Islet precursor cell (in vitro differentiated cells): ENCODE measurements around the gene BRSK2.
"Not testable (repeated sequence)": the region's sequence is repeated elsewhere in the genome, so short reads cannot be mapped to it uniquely, and the experiment has no call there.

Source experiments
- DNase-seq: peaks from one replicate; pipeline ENCODE4 v3.0.0-alpha.2; 2018

Gene BRSK2

DNA sequence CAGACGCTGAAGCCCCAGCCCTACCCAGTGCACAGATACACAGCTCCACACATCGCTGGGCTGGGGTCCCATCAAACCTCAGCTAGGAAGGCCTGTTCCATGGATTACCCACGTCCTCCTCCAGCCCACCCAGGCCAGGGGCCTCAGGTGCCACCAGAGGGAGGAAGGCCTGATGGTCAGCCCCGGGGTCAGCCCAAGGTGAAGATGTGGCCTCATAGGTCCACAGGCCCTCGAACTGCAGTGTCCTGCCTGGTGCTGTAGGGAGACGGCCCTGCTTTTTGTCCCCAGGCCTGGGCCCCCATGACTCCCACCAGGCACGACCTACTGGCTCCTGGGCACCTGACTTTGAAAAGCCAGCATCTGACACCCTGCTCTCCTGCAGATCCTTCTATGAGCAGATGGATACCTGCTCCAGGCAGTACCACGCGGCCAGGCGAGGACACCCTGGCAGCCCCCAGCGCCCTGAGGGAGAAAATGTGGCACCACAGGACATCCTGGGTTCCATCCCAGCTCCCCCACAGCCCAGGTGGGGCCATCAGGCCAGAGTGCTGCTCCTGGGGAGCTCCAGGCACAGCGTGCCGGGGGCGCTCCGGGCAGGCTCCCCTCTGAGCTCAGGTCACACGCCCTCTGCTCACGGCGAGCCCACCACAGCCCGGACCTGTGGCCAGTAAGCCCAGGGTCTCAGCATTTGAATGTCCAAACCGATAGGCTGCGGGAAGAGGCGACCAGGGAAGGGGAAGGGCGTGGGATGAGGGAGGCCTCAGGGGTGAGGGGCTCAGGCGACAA lies 112.6 kb downstream of the BRSK2 start:
- no peak for DNase-seq

DNA sequence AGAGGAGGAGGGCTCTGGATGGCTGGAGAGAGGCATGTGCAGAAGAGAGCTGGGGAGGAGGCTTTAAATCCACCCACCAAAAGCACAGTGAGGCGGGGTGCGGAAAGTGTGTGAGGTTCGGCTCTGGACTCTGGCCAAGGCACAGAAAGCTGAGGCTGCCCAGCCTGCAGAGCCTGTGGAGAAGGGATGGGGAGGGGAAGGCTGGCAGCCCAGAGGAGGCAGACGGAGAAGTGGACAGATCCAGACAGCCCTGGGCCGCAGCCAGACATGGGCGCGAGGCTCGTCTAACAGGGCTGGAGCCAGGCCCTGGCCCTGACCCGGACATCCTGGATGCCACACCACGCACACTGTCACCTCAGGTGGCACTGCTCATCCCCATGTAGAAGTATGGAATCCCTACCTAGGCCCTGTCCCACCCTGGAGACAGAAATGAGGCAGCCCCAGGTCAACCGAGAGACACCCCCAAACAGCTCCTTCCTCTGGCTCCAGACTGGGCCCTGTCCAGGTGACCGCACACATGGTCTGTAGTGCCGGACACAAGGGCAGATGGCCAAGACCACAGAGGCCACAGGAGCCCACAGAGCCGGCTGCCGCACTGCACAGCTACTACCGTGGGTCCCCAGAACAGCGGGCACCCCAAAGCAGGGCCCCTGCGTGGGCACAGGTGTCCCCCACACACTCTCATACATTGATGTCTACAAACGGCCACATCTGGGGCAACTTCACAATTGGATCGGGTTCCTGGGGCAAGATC lies 113.4 kb downstream of the BRSK2 start:
- DNase-seq: no peak

DNA sequence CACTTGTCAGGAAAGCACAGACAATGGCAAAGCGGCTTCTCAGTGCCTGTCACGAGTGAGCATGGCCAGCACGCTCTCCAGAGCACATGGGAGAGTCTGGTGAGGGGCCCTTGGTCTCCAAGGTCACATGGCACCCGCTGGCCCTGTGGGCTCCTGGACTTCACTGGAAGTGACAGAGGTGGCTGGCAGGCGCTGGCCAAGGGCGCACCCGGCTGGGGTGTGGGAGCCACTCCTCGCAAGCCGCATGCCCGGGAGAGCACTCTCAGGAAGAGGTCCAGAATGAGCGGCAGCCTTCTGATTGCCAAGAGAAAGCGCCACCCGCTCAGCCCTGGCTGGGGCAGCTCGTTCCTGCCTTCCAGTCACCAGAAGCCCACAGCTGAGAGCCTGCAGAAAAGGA lies 114.0 kb downstream of the BRSK2 start:
- no peak for DNase-seq

DNA sequence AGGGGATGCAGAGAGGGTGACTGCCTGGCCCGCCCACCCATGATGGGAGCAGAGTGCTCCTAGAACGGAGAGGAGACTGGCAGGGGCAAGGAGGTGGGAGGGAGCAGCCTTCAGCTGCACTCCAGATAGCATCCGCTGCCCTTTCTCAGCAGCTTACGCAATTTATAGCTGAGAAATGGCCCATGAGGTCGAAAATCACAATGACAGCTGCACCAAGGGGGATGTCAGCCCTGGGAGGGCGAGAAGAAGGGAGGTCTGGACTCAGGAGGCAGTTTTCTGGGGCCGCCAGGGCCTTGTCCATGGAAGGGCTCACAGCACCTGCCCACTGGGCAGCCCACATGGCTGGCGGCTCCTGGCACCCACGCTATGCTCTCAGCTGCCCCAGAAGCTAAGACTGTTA lies 114.4 kb downstream of the BRSK2 start:
- DNase-seq: no peak

DNA sequence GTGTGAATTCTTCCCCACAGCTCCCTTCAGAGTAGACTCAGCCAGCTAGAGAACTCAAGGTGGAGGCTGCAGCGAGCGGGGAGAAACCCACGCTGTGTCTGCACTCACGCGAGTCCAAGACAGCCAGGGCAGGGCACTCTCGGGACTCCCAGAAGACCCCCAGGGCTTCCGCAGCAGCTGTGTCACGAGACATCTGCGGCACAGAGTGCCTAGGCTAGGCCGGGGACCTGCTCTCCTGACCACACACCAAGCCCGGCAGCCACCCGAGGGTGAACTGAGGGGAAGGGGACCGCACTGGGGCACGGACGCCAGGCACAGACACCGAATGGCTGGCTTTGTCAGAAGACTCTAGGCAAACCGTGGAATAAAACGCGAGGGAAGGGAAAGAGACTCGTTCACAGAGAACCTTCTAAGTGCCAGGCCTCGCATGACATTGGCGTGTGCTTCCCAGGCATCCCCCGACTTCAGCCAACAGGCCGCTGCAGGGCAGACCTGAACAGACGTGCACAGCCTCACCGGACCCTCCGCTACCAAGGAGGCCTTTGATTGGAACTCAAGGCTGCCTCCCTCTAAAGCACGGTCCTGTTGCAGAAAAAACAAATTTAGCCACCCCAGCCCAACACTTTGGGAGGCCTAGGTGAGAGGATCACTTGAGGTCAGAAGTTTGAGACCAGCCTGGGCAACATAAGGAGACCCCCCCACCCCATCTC lies 115.0 kb downstream of the BRSK2 start:
- no peak for DNase-seq

DNA sequence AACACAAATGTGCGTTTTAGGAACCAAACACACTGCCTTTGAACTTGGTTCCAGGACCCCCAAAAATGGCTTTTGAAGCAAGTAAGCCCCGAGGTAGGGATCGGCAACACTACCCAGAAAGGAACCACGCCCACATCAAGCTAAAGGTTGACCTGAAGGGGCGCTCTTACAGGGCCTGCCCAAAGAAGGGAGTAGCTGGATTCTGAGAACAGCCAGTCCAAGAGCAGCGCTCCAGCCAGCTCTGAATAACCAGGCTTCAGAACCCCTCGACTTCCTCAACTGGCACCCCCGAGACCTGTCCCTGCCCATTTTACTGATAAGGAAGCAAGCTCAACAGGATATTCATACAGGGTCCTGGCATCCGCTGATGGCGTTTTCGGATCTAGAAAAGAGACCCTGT lies 115.7 kb downstream of the BRSK2 start:
- DNase-seq: no peak

DNA sequence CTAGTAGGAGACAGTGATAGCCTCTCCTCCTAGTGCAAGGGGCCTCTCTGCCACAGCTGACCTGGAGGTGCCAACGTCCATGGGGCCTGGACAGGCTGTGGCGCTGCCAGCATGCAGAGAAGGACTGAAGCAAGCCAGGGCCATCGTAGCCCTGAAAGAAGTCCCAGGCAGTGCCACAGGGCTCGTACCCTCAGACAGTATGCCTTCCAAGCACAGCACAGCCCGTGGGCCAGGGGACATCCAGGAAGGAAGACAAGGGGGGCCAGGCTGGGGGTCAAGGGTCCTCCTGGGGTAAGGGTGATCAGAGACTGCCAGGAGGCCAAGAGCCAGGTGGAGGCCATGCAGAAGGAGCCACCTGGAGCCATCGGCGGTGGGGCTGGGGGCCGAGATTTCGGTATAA lies 117.2 kb downstream of the BRSK2 start:
- DNase-seq: no peak

DNA sequence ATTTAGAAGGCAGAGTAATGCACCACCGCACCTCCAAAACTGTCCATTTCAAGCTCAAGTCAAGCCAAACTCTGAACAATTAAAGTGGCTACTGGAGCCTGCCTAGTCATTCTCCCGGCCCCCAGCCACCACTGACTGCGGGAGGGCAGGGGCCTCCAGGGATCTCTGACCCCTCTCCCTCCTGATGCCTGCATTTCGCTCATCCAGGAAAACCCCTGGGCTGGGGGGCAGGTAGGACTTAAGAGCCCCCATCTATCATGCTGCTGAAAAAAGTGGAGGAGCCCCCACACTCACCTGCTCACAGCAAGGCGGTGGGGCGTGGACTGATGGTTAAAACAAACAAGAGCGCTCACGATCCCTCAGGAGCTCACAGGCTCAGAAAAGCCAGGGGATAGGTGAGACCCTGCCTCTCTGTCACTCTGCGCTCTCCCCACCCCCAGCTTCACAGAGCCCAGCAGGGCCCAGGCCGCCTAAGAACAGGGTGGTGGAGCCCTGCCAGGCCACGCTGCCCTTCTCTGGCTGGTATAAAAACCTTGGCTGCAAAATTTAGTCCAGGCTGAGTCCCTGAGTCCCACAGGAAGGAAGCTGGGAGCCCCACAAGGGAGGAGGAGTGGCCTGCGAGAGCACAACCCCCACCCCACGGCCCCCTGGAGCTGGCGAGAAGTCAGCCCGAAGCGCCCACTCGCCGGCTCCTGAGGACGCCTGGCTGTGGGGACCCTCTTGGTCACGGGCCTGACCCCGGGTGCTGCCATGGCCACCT lies 117.8 kb downstream of the BRSK2 start:
- DNase-seq: no peak

DNA sequence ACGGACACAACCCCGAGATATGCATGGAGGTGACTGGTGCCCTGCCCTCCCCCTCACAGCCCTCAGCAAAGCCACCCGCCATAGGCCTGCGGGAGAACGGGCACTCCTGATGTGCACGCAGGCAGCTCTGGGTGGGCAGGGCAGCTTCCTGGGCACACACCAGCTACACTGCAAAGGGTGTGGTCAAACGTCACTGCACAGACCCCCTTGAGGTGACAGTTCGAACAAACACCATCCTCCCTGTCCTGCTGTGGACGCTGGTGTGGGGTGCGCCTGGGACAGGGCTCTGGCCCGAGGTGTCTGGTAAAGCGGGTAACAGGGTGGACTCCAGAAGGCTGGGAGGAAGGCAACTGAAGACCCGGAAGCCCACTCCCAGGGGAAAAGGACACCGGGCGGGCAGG lies 118.8 kb downstream of the BRSK2 start:
- no peak for DNase-seq

DNA sequence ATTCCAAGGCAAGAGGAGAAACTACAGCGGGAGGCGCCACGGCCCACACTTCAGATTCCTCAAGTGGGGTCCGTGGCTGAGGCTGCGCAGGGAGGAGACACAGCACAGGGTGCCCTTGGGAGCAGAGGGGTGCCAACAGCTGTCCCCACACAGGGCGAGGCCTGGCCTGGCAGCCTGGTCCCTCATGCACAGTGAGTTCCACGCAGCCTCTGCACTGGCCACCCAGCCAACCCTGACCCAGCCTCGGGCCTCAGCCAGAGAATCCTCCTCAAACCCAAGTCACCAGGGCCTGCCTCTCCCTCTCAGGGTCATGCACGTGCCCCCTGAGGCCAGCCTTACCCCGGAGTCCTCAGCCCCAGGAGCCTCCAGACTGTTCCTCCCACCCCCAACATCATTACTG lies 119.3 kb downstream of the BRSK2 start:
- no peak for DNase-seq

DNA sequence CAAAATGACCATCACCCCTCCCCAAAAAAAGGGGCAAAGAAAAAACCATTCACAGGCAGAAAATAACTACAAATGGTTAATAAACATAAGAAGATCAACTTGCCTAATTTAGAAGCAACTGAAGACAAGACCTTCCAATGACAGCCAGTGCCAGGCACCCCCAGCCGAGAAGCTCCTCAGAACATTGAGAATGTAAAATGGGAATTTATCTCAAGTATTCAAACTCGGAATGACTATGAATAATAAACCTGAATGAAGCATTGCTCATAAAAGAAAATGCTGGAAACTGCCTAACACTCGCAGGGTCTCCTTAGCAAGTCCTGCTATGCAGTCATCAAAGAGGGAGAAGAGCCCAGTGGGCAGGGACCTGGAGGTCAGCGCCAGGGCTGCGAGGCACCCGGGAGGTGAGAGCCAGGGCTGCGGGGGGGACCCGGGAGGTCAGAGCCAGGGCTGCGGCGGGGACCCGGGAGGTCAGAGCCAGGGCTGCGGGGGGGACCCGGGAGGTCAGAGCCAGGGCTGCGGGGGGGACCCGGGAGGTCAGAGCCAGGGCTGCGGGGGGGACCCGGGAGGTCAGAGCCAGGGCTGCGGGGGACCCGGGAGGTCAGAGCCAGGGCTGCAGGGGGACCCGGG lies 120.0 kb downstream of the BRSK2 start:
- no peak for DNase-seq

DNA sequence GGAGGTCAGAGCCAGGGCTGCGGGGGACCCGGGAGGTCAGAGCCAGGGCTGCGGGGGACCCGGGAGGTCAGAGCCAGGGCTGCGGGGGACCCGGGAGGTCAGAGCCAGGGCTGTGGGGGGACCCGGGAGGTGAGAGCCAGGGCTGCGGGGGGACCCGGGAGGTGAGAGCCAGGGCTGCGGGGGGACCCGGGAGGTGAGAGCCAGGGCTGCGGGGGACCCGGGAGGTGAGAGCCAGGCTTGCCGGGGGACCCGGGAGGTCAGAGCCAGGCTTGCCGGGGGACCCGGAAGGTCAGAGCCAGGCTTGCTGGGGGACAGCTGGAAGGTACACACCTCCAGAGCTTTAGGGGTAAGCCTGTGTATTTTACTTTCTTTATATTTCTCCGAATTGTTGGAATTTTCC lies 120.6 kb downstream of the BRSK2 start:
- not testable (repeated sequence) for DNase-seq

DNA sequence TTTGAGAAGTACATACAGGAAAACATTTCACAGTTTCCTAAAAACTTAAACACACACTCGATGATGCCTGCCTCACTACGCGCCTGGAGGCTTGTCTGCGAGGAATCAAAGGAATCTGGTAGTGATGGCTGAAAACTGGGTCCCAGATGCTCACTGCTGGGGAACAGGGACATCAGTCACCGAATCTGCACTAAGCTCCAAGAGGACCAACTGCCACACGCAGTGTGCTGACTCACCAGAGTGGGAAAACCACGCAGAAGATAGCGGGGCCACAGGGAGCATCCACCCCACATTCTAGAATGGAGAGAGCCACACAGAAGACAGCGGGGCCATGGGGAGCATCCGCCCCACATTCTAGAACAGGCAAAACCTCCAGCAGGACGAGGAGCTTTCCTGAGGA lies 121.2 kb downstream of the BRSK2 start:
- no peak for DNase-seq

DNA sequence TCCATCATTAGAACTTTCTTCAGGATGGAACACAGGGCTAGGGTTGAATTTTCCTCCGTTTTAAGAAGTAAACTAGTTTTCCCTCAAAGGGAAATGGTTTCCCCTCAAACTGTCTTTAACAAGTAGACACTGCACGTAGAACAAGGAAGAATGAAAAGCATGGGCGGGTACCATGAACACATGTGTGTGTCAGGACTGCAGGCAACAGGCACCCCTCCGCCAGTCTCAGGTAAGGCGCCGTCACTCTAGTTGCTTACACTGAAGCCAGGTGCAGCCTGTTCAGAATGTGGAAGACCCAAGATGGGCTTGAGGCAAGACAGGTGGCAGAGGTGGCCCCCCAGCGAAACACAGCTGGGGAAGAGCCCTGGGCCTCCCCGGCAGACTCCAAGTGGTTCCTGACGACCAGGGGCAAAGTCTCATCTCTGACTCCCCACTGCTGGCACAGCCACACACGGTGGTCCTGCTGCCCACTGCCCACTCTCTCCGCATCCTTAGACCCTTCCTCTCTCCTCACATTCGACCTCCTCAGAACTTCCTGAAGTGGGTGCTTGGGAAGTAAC lies 122.3 kb downstream of the BRSK2 start:
- no peak for DNase-seq
